HK-2 (cell line): ENCODE measurements around the gene AVEN.

ENCODE experiments used
- DNase-seq: peaks from one replicate; pipeline ENCODE4 v3.0.0-alpha.2; 2018; ENCODE audit not compliant: unreplicated experiment

The AVEN gene

GRCh38 chr15:33985751-33986150, 53.3 kb downstream of the AVEN start:
- no peak for DNase-seq

- DNase-seq = no peak
Measured at GRCh38 chr15:33985287-33985686, 53.7 kb downstream of the AVEN start.

DNA sequence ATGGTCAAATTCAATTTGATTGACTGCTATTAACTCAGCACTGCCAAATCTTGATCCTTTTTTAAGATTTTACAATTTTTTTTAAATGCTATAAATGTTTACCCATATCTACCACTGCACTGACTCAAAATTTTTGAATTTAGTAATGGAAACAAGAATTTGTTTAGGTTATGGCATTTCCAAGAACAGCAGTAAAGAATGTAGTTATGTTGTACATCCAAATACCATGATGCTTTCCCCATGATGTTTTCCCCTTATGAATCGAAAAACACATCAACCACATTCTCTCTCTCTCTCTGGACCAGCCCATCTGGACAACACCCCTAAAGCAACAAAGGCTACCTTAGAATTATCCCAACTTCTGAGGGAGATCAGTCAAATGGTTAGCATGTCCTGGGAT, 56.5 kb downstream of the AVEN start:
- DNase-seq = no peak

DNA sequence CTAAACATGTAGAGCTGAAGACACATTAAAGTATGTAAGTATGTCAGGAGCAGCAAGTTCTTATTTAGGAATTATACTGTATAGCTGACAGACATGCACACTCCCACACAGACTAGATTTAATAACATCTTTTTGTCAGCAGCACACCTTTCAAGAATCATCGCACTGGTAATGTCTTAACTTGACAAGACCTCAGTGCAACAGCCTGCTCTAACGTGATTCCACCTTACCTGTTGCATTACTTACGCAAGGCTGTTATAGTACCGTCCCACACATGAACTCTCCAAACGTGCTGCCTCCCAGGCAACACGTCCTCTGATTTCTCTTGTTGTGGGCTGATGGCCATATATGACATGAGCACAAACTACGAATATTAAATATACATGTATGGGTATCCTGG, 58.8 kb downstream of the AVEN start:
- no peak for DNase-seq

DNA sequence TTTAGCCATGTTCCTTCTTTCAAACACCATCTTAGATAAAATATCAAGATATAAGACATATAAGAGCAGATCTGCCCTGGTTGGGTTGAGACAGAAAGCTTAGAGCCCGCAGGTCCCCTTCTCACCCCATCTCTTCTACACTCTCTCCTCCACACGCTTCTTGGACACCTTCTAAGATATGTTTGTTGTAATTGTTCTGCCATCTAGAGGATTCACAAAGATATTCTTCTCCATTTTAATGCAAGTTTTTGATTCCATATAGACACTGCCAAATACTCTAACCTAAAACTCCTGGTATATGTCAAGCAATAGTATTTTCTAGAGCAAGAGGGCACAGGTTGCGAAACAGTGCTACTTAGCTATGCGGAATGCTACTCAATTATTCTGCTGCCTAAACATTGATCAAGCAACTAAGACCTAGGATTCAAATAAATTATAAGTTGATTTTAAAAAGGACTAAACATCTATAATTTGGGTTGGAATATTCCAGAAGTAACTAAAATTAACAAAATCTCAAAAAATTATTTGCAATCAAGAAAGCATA, 63.9 kb downstream of the AVEN start:
- no peak for DNase-seq

DNA sequence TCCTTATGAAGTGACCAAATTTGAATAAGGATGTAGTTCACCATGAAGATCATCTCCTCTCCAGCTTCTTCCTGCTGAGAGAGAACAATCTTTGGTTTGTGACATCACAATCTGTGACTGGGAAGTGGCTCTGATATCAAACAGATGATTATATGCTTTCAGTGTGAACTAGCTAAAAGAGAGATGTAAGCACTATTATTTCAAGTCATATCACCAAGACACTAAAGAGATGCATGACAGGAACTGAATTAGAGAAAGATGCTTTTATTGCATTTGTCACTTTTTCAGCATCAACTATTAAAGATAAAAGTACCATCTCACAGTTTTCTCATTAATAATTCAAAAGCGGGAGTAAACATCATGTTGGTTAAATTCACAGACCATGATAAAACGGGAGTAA, 67.2 kb downstream of the AVEN start:
- no peak for DNase-seq

- DNase-seq = no peak
Measured at GRCh38 chr15:33968821-33969220, 70.2 kb downstream of the AVEN start.

- no peak for DNase-seq
Measured at GRCh38 chr15:33968224-33968623, 70.8 kb downstream of the AVEN start, which contains the start of gene CHRM5. Gene CHRM5 (plus strand): TSS chr15:33968497. CDS start chr15:34062718, 94,221 bp downstream.

DNA sequence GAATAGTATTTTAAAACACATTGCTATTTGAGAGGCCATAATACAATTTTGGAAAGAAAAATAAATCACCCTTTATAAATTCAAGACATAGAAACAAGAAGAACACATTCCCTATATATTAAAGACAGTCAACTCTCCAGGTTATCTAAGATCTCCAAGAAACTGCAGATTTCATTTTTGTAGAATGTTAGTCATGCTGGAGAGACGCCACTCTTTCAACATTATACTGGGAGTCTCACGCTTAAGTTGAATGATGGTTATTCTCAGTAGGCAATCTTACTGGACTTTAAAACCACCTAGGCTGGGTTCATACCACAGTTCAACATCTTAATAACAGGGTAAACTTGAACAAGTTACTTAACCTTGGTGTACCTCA, 74.4 kb downstream of the AVEN start:
- DNase-seq = no peak

DNA sequence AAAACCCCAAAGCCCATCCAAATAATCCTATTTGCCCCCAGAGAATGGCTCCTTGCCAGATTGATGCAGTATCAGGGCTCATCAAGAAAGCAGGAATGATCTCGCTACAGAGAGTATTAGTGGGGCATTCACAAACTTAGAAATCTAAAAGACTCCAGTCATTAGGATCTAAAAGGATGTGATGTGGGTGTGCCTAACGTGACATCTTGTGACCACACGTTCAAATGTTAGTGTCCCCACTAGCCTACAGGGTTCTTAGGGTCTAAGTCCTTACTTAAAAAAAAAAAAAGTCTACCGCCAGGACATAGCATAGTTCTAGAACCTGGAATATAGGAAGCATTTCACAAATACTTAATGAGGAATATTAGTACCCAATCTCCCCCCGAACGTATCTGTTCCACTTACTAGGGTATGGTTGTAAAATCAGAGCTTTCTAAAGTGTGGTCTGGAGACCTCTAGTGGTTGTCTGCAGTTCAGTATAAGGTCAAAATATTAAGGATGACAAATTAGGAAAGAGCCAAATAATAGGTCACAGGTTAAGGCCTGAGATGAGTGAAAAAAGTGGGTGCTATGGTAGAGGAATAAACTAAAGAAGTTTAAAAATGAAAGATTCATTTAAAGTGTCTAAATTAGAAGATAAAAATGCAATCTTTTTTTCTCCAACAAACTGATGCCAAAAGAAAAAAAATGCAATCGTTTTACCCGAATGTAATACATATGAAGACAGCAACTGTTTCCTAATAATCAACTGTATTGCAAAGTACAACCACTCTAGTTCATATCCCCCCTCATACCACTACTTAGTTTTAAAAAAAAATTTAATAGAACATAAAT, 75.0 kb downstream of the AVEN start:
- no peak for DNase-seq

GRCh38 chr15:33960549-33960935, 78.5 kb downstream of the AVEN start:
- no peak for DNase-seq

DNA sequence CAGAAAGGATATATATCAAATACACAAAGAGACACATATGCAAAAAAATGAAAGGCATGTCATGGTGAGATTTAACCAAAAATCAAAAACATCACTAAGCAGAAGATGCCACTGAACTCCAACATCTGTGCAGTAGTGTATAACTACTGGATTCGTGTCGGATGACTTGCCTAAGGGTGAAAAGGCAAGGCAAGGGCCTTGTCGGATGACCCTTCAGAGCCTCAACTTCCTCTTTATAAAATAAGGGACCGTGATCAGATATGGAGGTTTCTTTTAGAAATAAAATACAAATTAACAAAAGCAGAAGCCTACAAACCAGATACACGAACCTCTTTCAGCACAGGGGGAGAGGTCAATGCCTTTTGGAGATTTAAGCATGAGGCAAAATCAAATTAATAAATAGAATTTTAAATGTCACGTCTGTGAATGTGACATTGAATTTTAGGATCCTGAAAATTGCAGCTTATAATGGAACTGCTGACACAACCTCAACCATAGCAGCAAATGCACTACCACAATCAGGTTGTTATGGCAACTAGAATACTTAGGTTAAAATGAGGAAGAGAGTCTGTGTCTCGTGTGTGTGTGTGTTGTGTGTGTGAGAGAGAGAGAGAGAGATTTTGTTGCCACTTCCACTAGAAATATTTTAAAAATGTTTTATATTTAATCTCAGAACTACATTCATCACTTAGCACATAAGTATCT, 79.0 kb downstream of the AVEN start:
- no peak for DNase-seq

- no peak for DNase-seq
Measured at GRCh38 chr15:33956397-33956796, 82.6 kb downstream of the AVEN start.

DNA sequence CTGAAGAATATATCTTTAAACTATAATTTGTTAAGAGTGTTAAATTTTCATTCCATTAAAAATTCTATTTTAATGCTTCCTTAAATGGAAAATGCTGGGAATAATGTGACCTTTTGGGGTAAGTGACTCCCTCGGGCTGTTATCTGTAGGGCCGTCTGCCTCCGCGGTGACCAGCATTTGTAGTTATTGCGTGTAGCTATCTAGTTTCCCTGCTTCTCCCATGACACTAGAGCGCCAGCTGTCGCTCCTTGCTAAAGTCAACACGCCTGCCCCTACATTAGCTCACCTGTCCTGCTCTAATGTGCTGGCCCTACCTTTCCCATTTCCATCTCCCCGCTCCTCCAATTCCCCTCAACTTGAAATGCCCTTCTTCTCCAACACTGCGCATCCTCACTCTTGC, 83.1 kb downstream of the AVEN start:
- no peak for DNase-seq

DNA sequence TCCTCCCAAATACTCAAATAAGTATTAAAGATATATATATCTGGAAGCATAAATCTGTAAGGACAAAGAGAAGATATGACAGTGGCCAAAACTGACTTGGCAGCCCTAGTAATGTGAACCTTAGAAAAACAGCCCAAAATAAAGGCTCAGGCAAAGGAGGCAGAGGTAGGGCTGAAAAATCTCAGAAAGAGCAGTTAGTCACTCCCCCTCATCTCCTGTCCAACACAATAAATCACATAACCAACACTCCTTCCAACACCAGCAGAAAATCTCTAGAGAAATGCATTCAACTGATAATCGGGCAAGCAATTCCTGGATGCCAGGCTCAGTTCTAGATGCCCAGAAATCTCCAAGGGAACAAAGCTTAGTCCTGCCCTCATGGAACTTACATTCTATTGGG, 92.9 kb downstream of the AVEN start:
- DNase-seq = no peak

DNA sequence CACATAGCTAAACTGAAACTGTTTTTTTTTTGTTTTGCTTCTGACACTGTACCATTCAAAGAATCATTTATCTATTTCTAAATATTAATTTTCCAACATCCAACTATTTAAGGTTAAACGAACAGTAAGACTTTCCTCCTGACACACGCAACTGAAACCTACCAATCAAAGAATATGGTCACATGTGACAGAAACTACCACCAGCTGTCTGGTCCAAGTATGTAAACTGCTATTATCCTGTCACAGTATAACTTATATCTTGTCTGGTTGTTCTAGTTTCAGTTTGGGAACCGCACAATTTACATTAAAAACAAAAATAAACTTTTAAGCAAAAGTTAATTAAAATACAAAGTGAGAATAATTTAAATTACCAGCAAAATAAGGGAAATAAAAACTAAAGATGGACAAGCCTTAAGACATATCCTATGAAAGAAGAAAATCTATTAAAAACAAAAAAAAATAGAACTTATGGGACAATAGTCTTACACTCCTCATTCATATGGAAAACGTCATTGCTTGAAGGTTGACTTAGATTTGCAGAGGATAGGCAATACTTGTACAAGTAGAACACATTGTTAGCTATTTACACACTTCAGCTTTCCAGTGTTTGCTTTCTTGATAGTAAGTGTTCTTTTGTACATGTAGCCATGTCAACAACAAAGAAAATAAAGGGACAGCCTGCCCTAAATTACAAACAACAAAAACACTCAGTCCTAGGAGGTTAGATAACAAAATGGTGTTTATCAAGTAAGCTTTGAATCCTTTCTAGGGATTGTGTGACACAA, 97.5 kb downstream of the AVEN start:
- no peak for DNase-seq

- DNase-seq = no peak
Measured at GRCh38 chr15:33934921-33935320, 104.1 kb downstream of the AVEN start.

GRCh38 chr15:33934396-33934795, 104.6 kb downstream of the AVEN start:
- DNase-seq = no peak

GRCh38 chr15:33932734-33933133, 106.3 kb downstream of the AVEN start:
- no peak for DNase-seq

DNA sequence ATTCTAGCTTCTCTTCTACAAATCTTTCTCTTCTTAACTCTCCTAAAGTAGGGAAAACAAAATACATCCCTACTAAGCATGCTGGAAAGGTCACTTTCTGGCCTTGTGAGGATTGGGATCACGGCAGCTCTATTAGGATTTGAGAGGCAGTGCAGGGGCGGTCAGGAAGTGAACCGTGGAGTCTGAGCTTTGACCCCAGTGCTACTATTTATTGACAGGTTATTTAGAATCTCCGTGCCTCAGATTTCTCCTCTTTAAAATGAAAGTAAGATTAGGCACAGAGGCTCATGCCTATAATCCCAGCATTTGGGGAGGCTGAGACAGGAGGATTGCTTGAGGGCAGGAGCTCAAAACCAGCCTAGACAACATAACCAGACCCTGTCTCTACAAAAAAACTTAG, 112.7 kb downstream of the AVEN start:
- DNase-seq = no peak

GRCh38 chr15:33923446-33923845, 115.6 kb downstream of the AVEN start:
- DNase-seq = no peak
